BE2C (cell line): ENCODE results near the gene NOTUM.
"Not testable (repeated sequence)": the region's sequence is repeated elsewhere in the genome, so short reads cannot be mapped to it uniquely, and the experiment has no call there.

Experiments
- DNase-seq: peaks from one replicate; pipeline ENCODE4 v3.0.0-alpha.2; 2020
- H3K27me3 ChIP-seq: fragments of 250-450 bp; sonication (Bioruptor Pico); 2 replicates; pipeline ENCODE4 v1.5.1; 2020; ENCODE audit warnings: mild to moderate bottlenecking
- H3K36me3 ChIP-seq: fragments of 250-450 bp; sonication (Bioruptor Pico); 2 replicates; pipeline ENCODE4 v1.5.1; 2020; ENCODE audit warnings: mild to moderate bottlenecking
- H3K4me1 ChIP-seq: fragments of 250-450 bp; sonication (Bioruptor Pico); 2 replicates; pipeline ENCODE4 v1.5.1; 2020
- H3K4me3 ChIP-seq: 2 replicates; pipeline ENCODE4 v1.5.1; 2011; ENCODE audit warnings: low read depth, low read length
- H3K9me3 ChIP-seq: fragments of 250-450 bp; sonication (Bioruptor Pico); 2 replicates; pipeline ENCODE4 v1.5.1; 2020
- TF ChIP-seq, protein P1 (sequence below): IDR thresholded peaks from 2 replicates; pipeline ENCODE4 v1.5.1; 2012; ENCODE audit warnings: mild to moderate bottlenecking, low read depth, low read length

The NOTUM gene

DNA sequence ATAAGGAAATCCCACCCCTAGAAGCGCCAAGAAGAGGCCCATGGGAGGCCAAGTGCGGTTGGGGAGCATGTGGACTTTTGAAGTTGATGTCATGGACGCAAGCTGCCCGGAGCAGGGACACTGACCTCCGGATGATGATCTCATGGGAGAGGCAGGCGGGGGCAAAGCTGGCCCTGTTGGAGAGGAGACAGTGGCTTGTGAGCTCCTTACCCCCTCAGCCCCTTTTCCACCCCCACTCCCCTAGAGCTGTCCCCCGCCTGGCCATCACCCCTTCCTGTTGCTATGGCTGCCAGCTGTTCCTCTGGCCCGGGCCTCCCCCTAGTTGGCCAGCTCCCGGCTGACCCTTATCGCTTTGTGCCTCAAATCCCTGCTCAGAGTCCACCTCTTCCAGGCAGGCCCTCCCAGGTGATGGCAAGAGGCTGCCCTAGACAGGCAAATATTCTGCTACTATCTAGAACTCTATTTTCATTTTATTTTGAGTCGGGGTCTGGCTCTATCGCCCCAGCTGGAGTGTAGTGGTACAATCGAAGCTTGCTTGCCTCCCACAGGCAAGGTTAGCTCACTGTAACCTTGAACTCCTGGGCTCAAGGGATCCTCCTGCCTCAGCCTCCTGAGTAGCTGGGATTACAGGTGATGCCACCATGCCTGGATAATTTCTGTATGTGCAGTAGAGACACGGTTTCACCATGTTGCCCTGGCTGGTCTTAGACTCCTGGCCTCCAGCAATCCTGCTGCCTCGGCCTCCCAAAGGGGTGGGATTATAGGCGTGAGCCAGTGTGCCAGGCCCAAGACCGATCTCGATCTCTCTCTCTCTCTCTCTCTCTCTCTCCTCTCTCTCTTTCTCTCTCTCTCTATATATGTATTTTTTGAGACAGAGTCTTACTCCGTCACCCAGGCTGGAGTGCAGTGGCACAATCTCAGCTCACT is 6.6 kb downstream of the NOTUM start:
- peaks cover 4% of the 10 kb centered on the region; the same call in 1 of the 2 replicates for H3K27me3 ChIP-seq
- no peaks in the 10 kb centered on the region for H3K9me3 ChIP-seq
- TF ChIP-seq, protein P1, sequence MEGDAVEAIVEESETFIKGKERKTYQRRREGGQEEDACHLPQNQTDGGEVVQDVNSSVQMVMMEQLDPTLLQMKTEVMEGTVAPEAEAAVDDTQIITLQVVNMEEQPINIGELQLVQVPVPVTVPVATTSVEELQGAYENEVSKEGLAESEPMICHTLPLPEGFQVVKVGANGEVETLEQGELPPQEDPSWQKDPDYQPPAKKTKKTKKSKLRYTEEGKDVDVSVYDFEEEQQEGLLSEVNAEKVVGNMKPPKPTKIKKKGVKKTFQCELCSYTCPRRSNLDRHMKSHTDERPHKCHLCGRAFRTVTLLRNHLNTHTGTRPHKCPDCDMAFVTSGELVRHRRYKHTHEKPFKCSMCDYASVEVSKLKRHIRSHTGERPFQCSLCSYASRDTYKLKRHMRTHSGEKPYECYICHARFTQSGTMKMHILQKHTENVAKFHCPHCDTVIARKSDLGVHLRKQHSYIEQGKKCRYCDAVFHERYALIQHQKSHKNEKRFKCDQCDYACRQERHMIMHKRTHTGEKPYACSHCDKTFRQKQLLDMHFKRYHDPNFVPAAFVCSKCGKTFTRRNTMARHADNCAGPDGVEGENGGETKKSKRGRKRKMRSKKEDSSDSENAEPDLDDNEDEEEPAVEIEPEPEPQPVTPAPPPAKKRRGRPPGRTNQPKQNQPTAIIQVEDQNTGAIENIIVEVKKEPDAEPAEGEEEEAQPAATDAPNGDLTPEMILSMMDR, result no peak
- no peaks in the 10 kb centered on the region for H3K36me3 ChIP-seq
- H3K4me1 ChIP-seq, result peaks cover 7% of the 10 kb centered on the region
- no peak overlapping the region for H3K4me3 ChIP-seq
- no peak for DNase-seq

DNA sequence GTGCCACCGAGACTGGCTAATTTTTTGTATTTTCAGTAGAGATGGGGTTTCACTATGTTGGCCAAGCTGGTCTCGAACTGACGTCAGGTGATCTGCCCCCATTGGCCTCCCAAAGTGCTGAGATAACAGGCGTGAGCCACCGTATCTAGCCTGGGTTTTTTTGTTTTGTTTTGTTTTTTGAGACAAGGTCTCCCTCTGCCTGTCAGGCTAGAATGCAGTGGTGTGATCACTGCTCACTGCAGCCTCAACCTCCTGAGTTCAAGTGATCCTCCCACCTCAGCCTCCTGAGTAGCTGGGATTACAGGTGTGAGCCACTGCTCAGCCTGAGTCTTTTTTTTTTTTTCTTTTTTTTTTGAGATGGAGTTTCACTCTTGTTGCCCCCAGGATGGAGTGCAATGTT is 7.5 kb downstream of the NOTUM start:
- not testable (repeated sequence) for H3K27me3 ChIP-seq, H3K9me3 ChIP-seq, H3K36me3 ChIP-seq, DNase-seq, H3K4me1 ChIP-seq, H3K4me3 ChIP-seq

DNA sequence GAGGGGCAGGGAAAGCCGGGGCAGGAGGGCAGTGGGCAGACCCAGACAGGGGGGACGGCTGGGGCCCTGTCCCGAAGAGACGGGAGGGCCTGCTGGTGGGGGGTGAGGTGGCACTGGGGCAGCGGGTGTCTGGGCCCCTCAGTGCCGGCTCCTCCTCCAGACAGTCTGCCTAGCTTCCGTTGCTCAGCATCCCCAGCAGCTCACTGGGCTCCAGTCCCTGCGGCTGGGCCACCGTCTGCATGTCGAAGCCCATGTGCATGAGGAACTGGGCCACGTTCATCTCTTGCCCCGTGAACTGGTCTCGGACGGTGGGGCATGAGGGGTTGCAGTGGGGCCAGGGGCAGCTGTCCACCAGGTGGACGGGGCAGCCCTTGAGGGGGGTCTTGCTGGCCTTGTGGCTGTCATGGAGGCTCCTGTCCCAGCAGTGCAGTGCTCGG is 8.2 kb downstream of the NOTUM start:
- Histone ChIP-seq H3K27me3 (no peaks in the 10 kb centered on the region), H3K4me3 (no peak overlapping the region), H3K9me3 (no peaks in the 10 kb centered on the region), H3K36me3 (no peaks in the 10 kb centered on the region), H3K4me1 (peaks cover 7% of the 10 kb centered on the region)
- peak; percentile 10 for DNase-seq
- TF ChIP-seq, protein P1, result no peak

DNA sequence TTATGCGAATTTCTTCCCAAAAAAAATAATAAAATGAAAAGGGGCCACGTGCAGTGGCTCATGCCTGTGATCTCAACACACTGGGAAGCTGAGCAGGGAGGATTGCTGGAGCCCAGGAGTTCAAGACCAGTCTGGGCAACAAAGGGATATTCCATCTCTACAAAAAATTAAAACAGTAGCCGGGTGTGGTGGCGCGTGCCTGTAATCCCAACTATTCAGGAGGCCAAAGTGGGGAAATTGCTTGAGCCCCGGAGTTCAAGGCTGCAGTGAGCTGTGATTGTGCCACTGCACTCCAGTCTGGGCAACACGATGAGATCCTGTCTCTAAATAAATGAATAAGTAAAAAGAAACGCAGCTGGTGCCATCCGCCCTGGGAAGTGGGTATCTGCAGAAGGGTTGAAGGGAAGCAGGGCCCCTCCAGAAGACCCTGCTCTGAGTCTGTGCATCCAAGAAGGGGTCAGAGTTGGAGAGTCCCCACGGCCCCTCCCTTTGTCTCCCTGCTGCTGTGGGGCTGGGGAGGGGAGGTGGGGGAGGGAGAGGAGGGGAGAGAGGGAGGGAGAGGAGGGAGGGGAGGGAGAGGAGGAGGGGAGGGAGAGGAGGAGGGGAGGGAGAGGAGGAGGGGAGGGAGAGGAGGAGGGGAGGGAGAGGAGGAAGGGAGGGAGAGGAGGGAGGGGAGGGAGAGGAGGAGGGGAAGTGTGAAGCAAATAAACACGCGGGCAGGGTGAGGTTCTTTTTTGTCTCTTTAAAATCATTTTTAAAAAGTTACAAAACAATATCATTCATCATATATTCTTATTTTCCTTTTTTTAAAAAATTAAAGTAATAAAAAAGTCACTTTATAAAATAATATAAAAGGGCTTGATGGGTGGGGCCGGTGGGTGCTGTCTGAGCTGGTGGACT is 9.0 kb downstream of the NOTUM start:
- TF ChIP-seq, protein P1, result no peak
- H3K27me3 ChIP-seq, result no peaks in the 10 kb centered on the region
- no peaks in the 10 kb centered on the region for H3K36me3 ChIP-seq
- no peak for DNase-seq
- H3K4me3 ChIP-seq, result no peak overlapping the region
- H3K9me3 ChIP-seq, result no peaks in the 10 kb centered on the region
- peaks cover 5% of the 10 kb centered on the region; the same call in 1 of the 2 replicates for H3K4me1 ChIP-seq

DNA sequence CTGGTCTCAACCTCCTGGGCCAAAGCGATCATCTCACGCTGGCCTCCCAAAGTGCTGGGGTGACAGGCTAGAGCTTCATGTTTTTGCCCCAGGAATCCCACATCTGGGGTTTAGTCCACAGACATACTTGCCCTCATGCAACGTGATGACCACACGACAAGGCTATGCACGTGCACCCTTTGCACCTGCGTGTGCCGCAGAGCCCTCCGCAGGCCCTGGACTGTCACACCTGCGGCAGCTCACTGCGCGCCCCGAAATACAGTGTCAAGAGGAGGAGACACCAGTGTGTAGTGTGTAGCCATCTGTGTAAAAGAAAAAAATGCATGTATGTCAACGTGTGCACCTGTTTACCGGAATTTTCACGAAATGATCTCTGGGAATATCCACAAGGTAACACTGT is 10.5 kb downstream of the NOTUM start:
- no peaks in the 10 kb centered on the region for H3K4me1 ChIP-seq
- no peak overlapping the region for H3K4me3 ChIP-seq
- H3K27me3 ChIP-seq, result no peaks in the 10 kb centered on the region
- no peak for DNase-seq
- TF ChIP-seq, protein P1, result no peak
- H3K9me3 ChIP-seq, result no peaks in the 10 kb centered on the region
- H3K36me3 ChIP-seq, result no peaks in the 10 kb centered on the region

DNA sequence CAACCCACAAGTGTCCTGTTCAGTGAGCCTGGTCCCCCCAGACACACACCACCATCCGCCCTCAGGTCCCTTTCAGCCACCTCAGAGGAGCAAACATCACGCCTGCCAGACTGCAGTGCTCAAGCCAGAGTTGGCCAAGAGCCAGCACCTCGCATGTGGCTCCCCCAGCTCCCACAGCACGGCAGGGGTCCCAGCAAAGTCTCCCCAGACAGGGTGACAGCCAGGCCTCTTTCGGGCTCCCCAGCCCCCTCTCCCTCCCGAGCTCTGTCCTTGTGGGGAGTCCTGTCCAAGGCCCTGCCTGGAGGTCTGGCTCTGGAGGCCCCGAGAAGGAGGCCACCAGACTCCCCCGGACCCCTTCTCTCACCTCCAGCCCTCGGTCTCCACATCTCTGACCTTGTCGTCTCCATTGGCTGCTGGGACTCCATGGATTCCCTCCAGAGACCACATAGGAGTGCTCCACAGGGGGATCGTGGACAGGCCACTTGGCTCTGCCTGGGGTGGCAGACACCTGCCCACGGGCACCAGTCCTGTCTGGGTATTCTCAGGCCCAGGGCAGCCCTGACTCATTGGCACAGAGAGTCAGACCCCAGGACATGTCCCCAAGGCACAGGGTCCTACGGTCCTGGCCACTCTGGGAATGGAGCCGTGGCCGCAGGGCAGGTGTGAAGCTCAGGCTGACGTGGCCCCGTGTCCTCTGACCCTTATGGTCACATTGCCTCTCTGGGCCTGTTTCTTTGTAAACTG is 12.2 kb downstream of the NOTUM start:
- H3K27me3 ChIP-seq, result no peaks in the 10 kb centered on the region
- H3K9me3 ChIP-seq, result no peaks in the 10 kb centered on the region
- TF ChIP-seq, protein P1, result no peak
- H3K36me3 ChIP-seq, result no peaks in the 10 kb centered on the region
- H3K4me1 ChIP-seq, result no peaks in the 10 kb centered on the region
- DNase-seq, result peak; percentile 41
- no peak overlapping the region for H3K4me3 ChIP-seq
